H1 (cell line): ENCODE measurements around the gene EIF4E1B. TPM values are rescaled to one million over a fixed set of nuclear protein-coding genes. Genes with fewer than 3 reads are reported as not detected.

Experiments used
- CTCF ChIA-PET: fragments of 300-600 bp; sonication (Branson Sonifier 250); formaldehyde crosslinking; loops from one replicate; lab custom pipeline; 2021; ENCODE audit not compliant: partially characterized antibody; lab: Charles Lee
- POLR2A ChIA-PET: fragments of 300-600 bp; sonication (Branson Sonifier 250); formaldehyde crosslinking; loops from one replicate; lab custom pipeline; 2021; ENCODE audit warnings: inconsistent platforms; ENCODE audit not compliant: partially characterized antibody; lab: Charles Lee
- DNase-seq, 2 experiments: peaks; one replicate each; pipeline versions ENCODE4 v3.0.0 to v3.0.0-alpha.2; 2010 to 2022; ENCODE audit warnings: low spot score in 2 of 2, low read depth in 1 of 2, mixed read lengths in 1 of 2
- FAIRE-seq: peaks from 2 replicates; lab custom pipeline; 2011; peaks lifted over from hg19 to GRCh38; lab: Jason Lieb, UNC
- H2AFZ ChIP-seq: 2 replicates; pipeline ENCODE4 v1.8.1; 2012; ENCODE audit warnings: low read length, inconsistent platforms
- H2AK5ac ChIP-seq: 2 replicates; pipeline ENCODE4 v1.6.1; 2013; ENCODE audit warnings: low read depth, low read length
- H2BK120ac ChIP-seq: replicated peaks from 2 replicates; pipeline ENCODE3; 2013; ENCODE audit warnings: low read depth, low read length, inconsistent platforms
- H2BK12ac ChIP-seq: 2 replicates; pipeline ENCODE4 v1.6.1; 2013; ENCODE audit warnings: low read depth, low read length
- H2BK15ac ChIP-seq: 2 replicates; pipeline ENCODE4 v1.6.1; 2013; ENCODE audit warnings: low read length
- H2BK20ac ChIP-seq: 2 replicates; pipeline ENCODE4 v1.6.1; 2013; ENCODE audit warnings: low read length
- H2BK5ac ChIP-seq: 2 replicates; pipeline ENCODE4 v1.6.1; 2013; ENCODE audit warnings: low read depth, low read length
- H3K14ac ChIP-seq: 2 replicates; pipeline ENCODE4 v1.6.1; 2013; ENCODE audit warnings: inconsistent platforms; ENCODE audit not compliant: insufficient read length
- H3K18ac ChIP-seq: 2 replicates; pipeline ENCODE4 v1.6.1; 2013; ENCODE audit warnings: low read length; ENCODE audit errors: extremely low read depth
- H3K23ac ChIP-seq: 2 replicates; pipeline ENCODE4 v1.6.1; 2013; ENCODE audit warnings: inconsistent platforms; ENCODE audit not compliant: insufficient read length
- H3K23me2 ChIP-seq: 2 replicates; pipeline ENCODE4 v1.6.1; 2013; ENCODE audit warnings: low read depth, low read length
- H3K27ac ChIP-seq: 2 replicates; pipeline ENCODE4 v1.6.1; 2011; ENCODE audit warnings: low read depth, low read length, inconsistent platforms
- H3K27me3 ChIP-seq, 4 experiments: replicated peaks in 1 of 4; 1 replicate in 1 of 4; 2 replicates in 3 of 4; pipeline versions ENCODE4 v1.6.1 to v1.8.1; 2011 to 2013; ENCODE audit warnings: low read length in 3 of 4, mild to moderate bottlenecking in 3 of 4, inconsistent platforms in 2 of 4, mixed read lengths in 2 of 4, moderate library complexity in 1 of 4; ENCODE audit not compliant: control insufficient read depth in 3 of 4, insufficient read depth in 3 of 4; ENCODE audit errors: extremely low read depth in 1 of 4
- H3K36me3 ChIP-seq, 4 experiments: 2 replicates each; pipeline versions ENCODE4 v1.6.1 to v1.8.1; 2011 to 2013; ENCODE audit warnings: mild to moderate bottlenecking in 4 of 4, low read length in 3 of 4, moderate library complexity in 2 of 4, control low read depth in 1 of 4, inconsistent platforms in 1 of 4; ENCODE audit not compliant: insufficient read depth in 4 of 4, control insufficient read depth in 2 of 4
- H3K4ac ChIP-seq: replicated peaks from 2 replicates; pipeline ENCODE3; 2013; ENCODE audit warnings: low read length, low read depth, mixed read lengths, inconsistent platforms; ENCODE audit not compliant: insufficient read length
- H3K4me1 ChIP-seq, 4 experiments: replicated peaks in 1 of 4; 1 replicate in 1 of 4; 2 replicates in 3 of 4; pipeline versions ENCODE4 v1.6.1 to v1.8.1; 2011 to 2013; ENCODE audit warnings: low read length in 3 of 4, inconsistent platforms in 2 of 4, mixed read lengths in 1 of 4; ENCODE audit not compliant: insufficient read depth in 4 of 4, control insufficient read depth in 3 of 4
- H3K4me2 ChIP-seq, 2 experiments: 2 replicates each; pipeline versions ENCODE4 v1.6.1 to v1.8.1; 2011 to 2013; ENCODE audit warnings: low read depth in 2 of 2, low read length in 2 of 2, control low read depth in 1 of 2, inconsistent platforms in 1 of 2, mild to moderate bottlenecking in 1 of 2; ENCODE audit not compliant: insufficient read depth in 1 of 2
- H3K4me3 ChIP-seq, 4 experiments: fragments of 200-600, 300-600 bp in 1 of 4; sonication (generic), shearing (Covaris generic), sonication (Bioruptor Twin) in 1 of 4; 2 replicates each; pipeline versions ENCODE4 v1.5.1 to v1.8.1; 2011 to 2016; ENCODE audit warnings: low read length in 4 of 4, low read depth in 3 of 4, control low read depth in 2 of 4, inconsistent platforms in 2 of 4, mild to moderate bottlenecking in 2 of 4, mixed read lengths in 1 of 4, moderate library complexity in 1 of 4; ENCODE audit not compliant: insufficient read depth in 2 of 4; ENCODE audit errors: extremely low read depth in 1 of 4
- H3K56ac ChIP-seq: replicated peaks from 2 replicates; pipeline ENCODE3; 2013; ENCODE audit warnings: low read depth, mild to moderate bottlenecking, mixed read lengths, low read length, inconsistent platforms; ENCODE audit not compliant: insufficient read length
- H3K79me1 ChIP-seq: 2 replicates; pipeline ENCODE4 v1.6.1; 2013; ENCODE audit warnings: low read depth, low read length, control low read depth
- H3K79me2 ChIP-seq, 2 experiments: 2 replicates each; pipeline versions ENCODE4 v1.6.1 to v1.8.1; 2012 to 2013; ENCODE audit warnings: low read length in 2 of 2, mild to moderate bottlenecking in 2 of 2, inconsistent platforms in 1 of 2; ENCODE audit not compliant: insufficient read depth in 2 of 2, control insufficient read depth in 1 of 2
- H3K9ac ChIP-seq, 4 experiments: replicated peaks in 1 of 4; 1 replicate in 1 of 4; 2 replicates in 3 of 4; pipeline versions ENCODE4 v1.6.1 to v1.8.1; 2011 to 2013; ENCODE audit warnings: low read depth in 3 of 4, low read length in 3 of 4, control low read depth in 2 of 4, mild to moderate bottlenecking in 2 of 4, moderate library complexity in 2 of 4, inconsistent platforms in 1 of 4; ENCODE audit errors: extremely low read depth in 1 of 4
- H3K9me3 ChIP-seq, 2 experiments: 2 replicates each; pipeline versions ENCODE4 v1.6.1 to v1.8.1; 2012 to 2013; ENCODE audit warnings: mild to moderate bottlenecking in 2 of 2, moderate library complexity in 2 of 2, control low read depth in 1 of 2, inconsistent platforms in 1 of 2, low read depth in 1 of 2, low read length in 1 of 2, mixed read lengths in 1 of 2; ENCODE audit not compliant: insufficient read depth in 2 of 2
- H4K20me1 ChIP-seq, 2 experiments: replicated peaks in 1 of 2; 2 replicates each; pipeline versions ENCODE3 to v1.8.1; 2011 to 2013; ENCODE audit warnings: inconsistent platforms in 2 of 2, low read length in 2 of 2, mild to moderate bottlenecking in 1 of 2; ENCODE audit not compliant: insufficient read depth in 2 of 2, control insufficient read depth in 1 of 2
- H4K5ac ChIP-seq: 2 replicates; pipeline ENCODE4 v1.6.1; 2013; ENCODE audit warnings: low read length, low read depth, mixed read lengths, inconsistent platforms; ENCODE audit not compliant: insufficient read length
- H4K8ac ChIP-seq: 2 replicates; pipeline ENCODE4 v1.8.0; 2013; ENCODE audit warnings: mild to moderate bottlenecking, moderate library complexity, low read length, inconsistent platforms; ENCODE audit not compliant: insufficient read depth; ENCODE audit errors: extremely low read depth
- H4K91ac ChIP-seq: replicated peaks from 2 replicates; pipeline ENCODE3; 2013; ENCODE audit warnings: low read length, mixed read lengths, inconsistent platforms; ENCODE audit not compliant: insufficient read length
- E2F6 ChIP-seq: IDR thresholded peaks from 2 replicates; pipeline ENCODE4 v1.6.1; 2012; ENCODE audit warnings: inconsistent platforms
- SP1 ChIP-seq: IDR thresholded peaks from 2 replicates; pipeline ENCODE4 v1.6.1; 2011; ENCODE audit warnings: low read depth, low read length
- WGBS, 2 experiments: shearing (Covaris generic) in 1 of 2; methylation state at CpG; one replicate each; pipeline versions ENCODE4 v1.1.6 to v1.1.7; 2013 to 2015; ENCODE audit warnings: low lambda C conversion rate in 2 of 2, mixed read lengths in 2 of 2, inconsistent platforms in 1 of 2, low coverage in 1 of 2, missing lambda C conversion rate in 1 of 2; ENCODE audit not compliant: insufficient replicate concordance in 2 of 2, insufficient coverage in 1 of 2, insufficient read length in 1 of 2; ENCODE audit errors: extremely low coverage in 1 of 2, missing lambda C conversion rate in 1 of 2; 5-methylcytosine and 5-hydroxymethylcytosine counted together
- polyA plus RNA-seq, 7 experiments: library from polyadenylated mRNA; depleted of rRNA in 3 of 7; stranded (reverse) in 5 of 7; unstranded in 2 of 7; fragments of >200 nt in 5 of 7; fragments of 200-250 nt in 2 of 7; gene quantifications; 1 replicate in 5 of 7; 2 replicates in 1 of 7; 4 replicates in 1 of 7; pipeline versions ENCODE4 v1.2.1 to v1.2.3, GENCODE V29; 2011 to 2013; ENCODE audit warnings: missing spikeins in 2 of 7, mixed read lengths in 2 of 7
- total RNA-seq: library from RNA; stranded (reverse); fragmentation: NEBNext Ultra II Directional; extraction: Animal tissue kit (Norgen Biotek cat#: 25700); gene quantifications from 2 replicates; pipeline ENCODE4 v1.2.1, GENCODE V29; 2021

EIF4E1B gene
- total and polyA plus RNA-seq, 2 of the 8 experiments (the other 6 are each of a cell fraction or from before 2014, with no cell fraction given): 0.97 to 1.3 TPM

DNA sequence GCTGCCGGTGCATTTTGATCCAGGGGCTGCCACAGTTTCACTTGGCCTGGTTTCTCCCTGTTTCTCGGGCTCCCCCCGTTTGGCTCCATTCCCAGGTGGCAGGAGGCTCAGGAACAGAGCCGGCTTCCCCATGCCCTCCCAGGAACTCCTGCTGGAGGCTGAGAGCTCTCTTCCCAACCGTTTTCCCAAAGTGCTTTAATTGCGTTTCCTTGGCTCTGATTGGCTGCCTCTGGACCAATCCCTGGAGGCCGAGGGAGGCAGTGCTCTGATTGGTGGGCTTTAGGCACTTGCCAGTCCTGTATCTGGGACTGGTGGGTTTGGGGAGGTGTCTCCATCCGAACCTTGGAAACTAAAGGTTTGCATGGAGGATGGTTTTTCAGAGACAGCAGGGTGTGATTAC, 21.7 kb downstream of the EIF4E1B start:
- H2BK120ac ChIP-seq: no peak overlapping the region
- ChIA-PET POLR2A (no interaction called here), CTCF (interaction anchor here (1.0 to 35.1 kb wide), 8 partner anchors 9 to 420 kb away, joined by 3 to 859 read pairs (median 4); no protein-coding TSS in a partner anchor)
- no peak overlapping the region for H2BK20ac ChIP-seq
- DNase-seq (no peak), FAIRE-seq (no peak)
- WGBS, 2 experiments: 87% methylated on average over 8 of the region's 8 CpGs; no CpG with 5 or more reads in 1 of the 2 experiments
- H3K4me2 ChIP-seq: no peak overlapping the region
- H4K8ac ChIP-seq: no peak overlapping the region
- H3K9ac ChIP-seq: no peak overlapping the region
- H3K23ac ChIP-seq: no peak overlapping the region
- peaks cover 0 to 6% (median 2%) of the 10 kb centered on the region in 4 experiments; a peak in 3 of 8 replicates for H3K36me3 ChIP-seq
- H3K56ac ChIP-seq: no peak overlapping the region
- no peak overlapping the region for H3K4me3 ChIP-seq
- no peak overlapping the region for H3K27ac ChIP-seq
- H3K4ac ChIP-seq: no peak overlapping the region
- H4K91ac ChIP-seq: no peak overlapping the region
- H3K27me3 ChIP-seq: no peaks in the 10 kb centered on the region; a peak in 1 of 7 replicates
- no peak overlapping the region for H2BK15ac ChIP-seq
- H3K23me2 ChIP-seq: peaks cover 7% of the 10 kb centered on the region; the same call in 1 of the 2 replicates
- no peak overlapping the region for H3K18ac ChIP-seq
- H3K14ac ChIP-seq: no peak overlapping the region
- H3K4me1 ChIP-seq: peaks cover 0 to 22% (median 11%) of the 10 kb centered on the region in 4 experiments; a peak in 5 of 7 replicates
- H2BK12ac ChIP-seq: no peak overlapping the region
- H3K79me1 ChIP-seq: peaks cover 16% of the 10 kb centered on the region
- H2AFZ ChIP-seq: no peak overlapping the region
- no peak overlapping the region for H2BK5ac ChIP-seq
- no peak for TF ChIP-seq E2F6
- 0 out of 2 replicates have a peak, but pooled peaks have one; percentile 22 for TF ChIP-seq SP1
- H2AK5ac ChIP-seq: no peak overlapping the region
- no peak overlapping the region for H4K5ac ChIP-seq
- peaks cover 3 to 10% of the 10 kb centered on the region in 2 experiments for H4K20me1 ChIP-seq
- no peaks in the 10 kb centered on the region for H3K9me3 ChIP-seq
- peaks cover 0 to 22% of the 10 kb centered on the region in 2 experiments; a peak in 1 of 4 replicates for H3K79me2 ChIP-seq
